Measurements from ENCODE around the gene BMERB1.
"Not testable (repeated sequence)": the region's sequence is repeated elsewhere in the genome, so short reads cannot be mapped to it uniquely, and the experiment has no call there.

BMERB1 gene

GRCh38 chr16:15592324-15592723 lies 157.9 kb downstream of the BMERB1 start:
- no peak for DNase-seq (ENCODE audit: low read depth in 3 of 3)

- no peak for DNase-seq (ENCODE audit: low read depth in 3 of 3)
These were observed 158.8 kb downstream of the BMERB1 start for GRCh38 chr16:15593235-15593634.

GRCh38 chr16:15594711-15595320 lies 160.4 kb downstream of the BMERB1 start:
- no peak for DNase-seq (ENCODE audit: low read depth in 3 of 3)

DNA sequence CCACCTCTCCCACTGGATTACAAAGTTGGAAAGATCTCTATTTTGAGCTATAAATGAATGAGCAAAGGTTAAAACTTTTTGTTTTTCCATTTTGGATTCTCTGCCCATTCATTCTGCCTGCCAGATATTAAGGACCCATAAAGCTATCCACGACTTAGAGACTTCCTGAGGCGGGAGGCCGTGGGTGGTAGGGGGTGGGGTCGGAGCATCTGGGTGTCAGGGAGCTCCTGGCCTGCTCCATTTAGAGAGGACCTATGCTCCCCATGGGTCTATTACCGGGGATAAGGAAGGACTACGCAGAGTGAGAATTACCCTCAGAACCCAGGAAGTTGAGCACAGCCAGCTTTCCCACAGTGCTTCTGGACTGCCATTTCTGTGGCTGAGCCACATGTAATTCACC lies 162.7 kb downstream of the BMERB1 start:
- DNase-seq (ENCODE audit: low read depth in 3 of 3), result no peak

- no peak for DNase-seq (ENCODE audit: low read depth in 3 of 3)
These were observed 163.6 kb downstream of the BMERB1 start for GRCh38 chr16:15597822-15598647.

GRCh38 chr16:15598648-15599190 lies 164.3 kb downstream of the BMERB1 start:
- DNase-seq (ENCODE audit: low read depth in 3 of 3), result no peak

DNA sequence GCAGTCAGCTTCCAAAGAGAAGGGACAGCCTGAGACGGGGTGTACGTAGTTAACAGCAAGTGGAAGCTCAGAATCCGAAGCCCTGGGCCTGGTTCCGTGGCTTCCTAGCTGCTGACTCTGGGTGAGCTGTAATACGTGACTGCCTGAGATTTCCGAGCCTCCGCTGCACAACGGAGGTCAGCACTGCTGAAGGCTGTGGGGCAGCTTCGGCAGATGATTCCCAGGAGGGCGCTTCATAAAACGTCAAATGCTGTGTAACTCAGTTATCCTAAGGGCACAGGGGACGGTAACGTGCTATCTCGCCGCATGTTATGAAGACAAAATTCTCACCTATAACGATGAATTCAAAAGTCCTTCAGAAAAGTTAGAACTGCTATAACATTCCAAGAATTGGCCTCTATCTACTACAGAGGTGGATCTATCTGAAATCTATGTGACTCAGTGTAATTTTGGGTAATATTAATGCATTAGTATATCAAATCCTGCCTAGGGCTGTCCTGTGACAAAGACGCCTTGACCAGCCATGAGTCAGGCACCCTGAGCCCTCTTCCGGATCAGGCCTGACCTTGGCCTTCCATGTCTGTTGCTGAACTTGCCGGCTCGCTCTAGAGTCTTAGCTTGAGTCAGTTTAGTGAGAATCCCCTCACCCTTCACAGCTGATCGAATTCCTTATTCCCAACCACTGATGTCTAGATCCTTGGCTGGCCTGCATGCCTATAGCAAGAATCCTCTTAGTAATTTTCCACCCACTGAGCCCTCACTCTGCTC lies 165.1 kb downstream of the BMERB1 start:
- no peak for DNase-seq (ENCODE audit: low read depth in 3 of 3)

DNA sequence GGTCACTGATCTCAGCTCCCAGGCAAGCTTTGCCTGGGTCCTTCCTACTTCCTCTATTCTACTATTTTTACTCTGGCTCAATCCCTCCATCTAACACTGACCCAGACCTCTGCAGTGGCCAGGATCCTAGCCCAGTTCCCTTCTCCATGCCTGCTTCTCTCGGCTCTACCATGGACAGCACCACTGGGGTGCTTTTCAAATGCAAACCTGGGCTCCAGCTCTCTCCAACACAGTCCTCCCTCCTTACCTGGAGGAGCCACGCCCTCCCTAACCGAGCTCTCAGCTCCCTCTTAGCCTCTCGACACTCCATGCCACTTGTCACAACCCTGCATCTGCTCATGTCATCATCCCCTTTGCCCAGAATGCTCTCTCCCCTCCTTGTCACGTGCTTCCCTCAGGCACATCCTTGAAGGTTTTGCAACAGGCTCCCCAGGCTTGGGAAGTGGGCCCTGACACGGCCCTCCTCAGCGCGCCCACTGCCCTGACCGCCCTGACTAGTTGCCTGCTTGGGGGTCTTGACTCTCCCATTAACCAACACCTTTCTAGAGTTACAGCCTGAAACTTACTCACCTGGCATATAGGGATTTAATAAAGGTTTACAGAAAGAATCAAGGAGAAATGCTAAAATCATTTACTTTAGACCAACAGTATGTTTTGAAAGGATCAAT lies 167.0 kb downstream of the BMERB1 start:
- no peak for DNase-seq (ENCODE audit: low read depth in 3 of 3)

GRCh38 chr16:15602285-15603044 lies 168.1 kb downstream of the BMERB1 start:
- DNase-seq (ENCODE audit: low read depth in 3 of 3), result no peak

DNA sequence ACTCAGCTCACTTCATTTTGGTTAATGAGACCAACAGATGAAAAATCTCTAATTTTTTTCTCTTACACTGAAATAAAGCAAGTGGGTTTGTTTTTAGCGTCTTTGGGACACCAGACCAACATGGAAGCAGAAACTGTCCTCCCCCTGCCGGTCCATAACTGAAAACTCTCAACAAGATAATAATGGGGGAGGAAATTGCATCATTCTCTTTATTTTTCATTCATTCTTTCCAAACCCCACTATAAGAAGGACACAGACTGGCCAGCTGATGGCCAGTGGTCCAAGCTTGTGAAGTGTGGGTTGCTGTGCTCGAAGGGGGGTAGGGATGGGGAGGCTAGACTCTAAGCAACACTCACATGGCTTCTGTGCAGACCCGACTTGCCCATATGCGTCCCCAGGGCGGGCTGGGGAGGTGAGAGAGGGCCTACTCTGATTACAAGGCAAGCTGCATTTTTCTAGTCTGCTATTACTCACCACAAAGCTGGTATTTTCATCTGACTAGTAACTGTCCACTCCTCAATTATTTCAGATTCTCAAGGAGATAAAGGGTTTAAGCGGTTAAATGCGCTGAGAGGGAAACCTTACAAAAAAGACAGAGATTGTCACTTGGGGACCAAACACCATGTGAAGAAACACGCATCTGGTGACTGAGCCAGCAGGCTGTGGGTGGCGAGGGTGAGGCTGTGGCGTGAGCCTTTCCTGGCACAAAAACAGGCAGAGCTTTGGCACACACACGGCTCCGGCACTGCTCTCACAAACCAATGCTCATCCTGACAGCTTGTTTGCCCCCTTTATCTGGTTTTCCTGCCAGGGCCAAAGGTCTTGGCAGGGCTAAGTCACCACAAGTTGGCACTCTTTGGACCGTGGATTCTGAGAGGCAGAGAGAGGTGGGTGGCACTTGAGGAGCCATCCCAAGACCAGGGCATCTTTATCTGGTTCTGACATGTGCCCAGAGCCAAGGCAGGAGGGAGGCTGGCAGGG lies 170.4 kb downstream of the BMERB1 start:
- no peak for DNase-seq (ENCODE audit: low read depth in 3 of 3)

GRCh38 chr16:15605839-15606517 lies 171.6 kb downstream of the BMERB1 start:
- no peak for DNase-seq (ENCODE audit: low read depth in 3 of 3)

- no peak for DNase-seq (ENCODE audit: low read depth in 3 of 3)
These were observed 172.3 kb downstream of the BMERB1 start for GRCh38 chr16:15606518-15607220.

- DNase-seq (ENCODE audit: low read depth in 3 of 3), result not testable (repeated sequence)
These were observed 172.9 kb downstream of the BMERB1 start for GRCh38 chr16:15607221-15607699.

DNA sequence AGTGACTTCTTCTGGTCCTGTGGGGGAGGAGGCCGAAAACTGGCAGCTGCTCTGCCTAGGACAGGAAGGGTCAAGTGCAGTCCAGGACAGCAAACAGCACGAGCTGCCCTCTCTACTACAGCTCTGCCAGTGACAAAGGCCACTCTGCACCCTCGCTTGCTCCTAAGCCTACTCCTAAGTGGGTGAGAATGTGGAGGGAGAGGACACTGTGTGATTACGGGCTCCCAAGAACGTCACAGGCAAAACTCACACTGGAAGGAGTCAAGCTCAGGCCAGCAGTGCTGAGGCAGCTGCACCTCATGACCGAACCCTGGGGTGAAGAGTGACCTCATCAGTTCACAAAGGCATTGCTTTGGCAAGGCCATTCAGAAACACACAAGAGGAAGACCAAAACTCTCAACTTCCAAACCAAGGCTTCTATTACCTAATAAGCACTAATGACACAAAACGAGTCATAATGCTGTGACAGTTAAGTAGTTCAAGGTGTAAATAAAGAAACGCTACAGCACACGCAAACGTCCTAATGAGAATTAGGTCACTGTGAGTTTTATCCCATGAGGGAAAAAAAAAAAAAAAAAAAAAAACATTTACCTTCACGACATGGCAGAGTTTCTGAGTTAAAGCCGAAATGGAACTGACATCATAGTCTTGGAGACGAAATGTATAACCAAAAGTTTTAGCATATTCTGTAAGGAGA lies 173.5 kb downstream of the BMERB1 start:
- DNase-seq (ENCODE audit: low read depth in 3 of 3), result no peak

- no peak for DNase-seq (ENCODE audit: low read depth in 3 of 3)
These were observed 174.3 kb downstream of the BMERB1 start for GRCh38 chr16:15608398-15609285.

- no peak for DNase-seq (ENCODE audit: low read depth in 3 of 3)
These were observed 174.9 kb downstream of the BMERB1 start for GRCh38 chr16:15609286-15609649.

- DNase-seq (ENCODE audit: low read depth in 3 of 3), result no peak
These were observed 176.0 kb downstream of the BMERB1 start for GRCh38 chr16:15610369-15610871.

Data from stimulated activated CD4-positive, alpha-beta T cell treated with anti-CD3 and anti-CD28 coated beads, TNF-alpha, amount 100 ng/mL, for 48 hours (primary cell).